ENCODE data around the gene AOPEP.

- TF ChIP-seq POLR2AphosphoS5 (IDR thresholded peaks at IDR 0.05; ENCODE audit: low read depth, low read length): no peak
- TF ChIP-seq TAF1 (IDR thresholded peaks at IDR 0.05; ENCODE audit: low read depth, low read length): no peak
- TF ChIP-seq POLR2A (IDR thresholded peaks at IDR 0.05; ENCODE audit: low read depth, low read length): no peak
- no peak for TF ChIP-seq SPI1 (IDR thresholded peaks at IDR 0.05; ENCODE audit: low read depth, low read length)
These were observed 400.2 kb downstream of the AOPEP start for GRCh38 chr9:95126739-95127138.

All from GM12891 (cell line).